GM19397 (cell line): ENCODE results near the gene DTX1.

Experiments
- ATAC-seq: cut with Tn5 transposase; IDR thresholded peaks from one replicate; pipeline ENCODE4 v1.9.1; 2021; ENCODE audit warnings: mild to moderate bottlenecking, moderate library complexity; ENCODE audit not compliant: unreplicated experiment

DTX1 gene

GRCh38 chr12:113092607-113093408 lies 36.3 kb downstream of the DTX1 start:
- no peak for ATAC-seq

GRCh38 chr12:113093409-113094101 lies 37.0 kb downstream of the DTX1 start:
- no peak for ATAC-seq

DNA sequence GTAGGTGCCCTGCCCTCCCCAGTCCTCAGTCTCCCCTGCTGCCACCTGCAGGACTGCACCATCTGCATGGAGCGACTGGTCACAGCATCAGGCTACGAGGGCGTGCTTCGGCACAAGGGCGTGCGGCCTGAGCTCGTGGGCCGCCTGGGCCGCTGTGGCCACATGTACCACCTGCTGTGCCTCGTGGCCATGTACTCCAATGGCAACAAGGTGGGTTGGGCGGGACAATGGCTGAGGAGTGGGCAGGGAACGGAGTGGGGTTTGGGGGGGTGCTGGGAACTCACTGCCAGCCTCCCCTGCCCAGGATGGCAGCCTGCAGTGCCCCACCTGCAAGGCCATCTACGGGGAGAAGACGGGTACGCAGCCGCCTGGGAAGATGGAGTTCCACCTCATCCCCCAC lies 38.2 kb downstream of the DTX1 start:
- no peak for ATAC-seq

DNA sequence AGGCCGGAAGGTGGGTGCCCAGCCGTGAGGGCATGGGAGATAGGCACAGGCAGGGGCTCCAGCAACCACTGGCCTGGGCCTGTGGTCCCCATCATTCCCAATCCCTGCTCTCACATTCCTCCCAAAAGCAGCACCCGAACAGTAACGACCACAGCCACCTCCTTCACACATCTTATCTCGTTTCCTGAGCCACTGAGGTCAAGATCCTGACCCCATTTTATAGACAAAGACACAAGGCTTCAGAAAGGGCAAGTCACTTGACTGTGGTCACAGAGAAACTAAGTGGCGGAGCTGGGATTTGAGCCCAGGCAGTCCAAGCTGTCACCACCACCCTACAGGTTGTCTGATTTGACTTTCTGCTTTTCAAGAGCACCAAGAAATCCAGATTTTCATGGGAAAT lies 38.9 kb downstream of the DTX1 start:
- no peak for ATAC-seq

DNA sequence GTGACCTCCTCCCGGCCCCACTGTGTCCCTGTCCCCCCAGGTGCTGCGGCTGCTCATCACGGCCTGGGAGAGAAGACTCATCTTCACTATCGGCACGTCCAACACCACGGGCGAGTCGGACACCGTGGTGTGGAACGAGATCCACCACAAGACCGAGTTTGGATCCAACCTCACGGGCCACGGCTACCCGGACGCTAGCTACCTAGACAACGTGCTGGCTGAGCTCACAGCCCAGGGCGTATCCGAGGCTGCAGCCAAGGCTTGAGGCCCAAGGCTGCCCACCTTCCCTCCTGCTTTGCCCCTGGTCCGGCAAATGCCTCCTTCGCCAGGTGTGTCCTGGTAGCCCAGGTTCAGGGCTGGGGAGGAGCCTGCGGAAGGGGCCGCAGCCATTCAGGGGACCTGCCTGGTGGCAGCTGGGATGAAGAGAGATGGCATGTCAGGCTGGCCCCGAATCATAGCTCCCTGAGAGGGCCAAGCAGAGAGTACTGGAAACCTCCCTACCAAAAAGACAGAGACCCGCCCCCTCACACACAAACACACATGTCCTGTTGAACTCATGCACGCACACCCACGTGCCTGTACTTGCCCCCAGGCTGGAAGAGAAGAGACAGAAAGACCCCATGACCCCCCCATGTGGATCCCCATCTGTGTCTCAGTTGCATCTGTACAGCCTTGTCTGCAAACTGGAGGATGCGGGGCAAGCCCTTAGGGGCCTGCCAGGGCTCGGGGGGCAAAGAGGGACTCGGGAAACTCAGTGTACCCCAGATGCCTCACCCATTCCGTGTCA lies 40.3 kb downstream of the DTX1 start:
- no peak for ATAC-seq

DNA sequence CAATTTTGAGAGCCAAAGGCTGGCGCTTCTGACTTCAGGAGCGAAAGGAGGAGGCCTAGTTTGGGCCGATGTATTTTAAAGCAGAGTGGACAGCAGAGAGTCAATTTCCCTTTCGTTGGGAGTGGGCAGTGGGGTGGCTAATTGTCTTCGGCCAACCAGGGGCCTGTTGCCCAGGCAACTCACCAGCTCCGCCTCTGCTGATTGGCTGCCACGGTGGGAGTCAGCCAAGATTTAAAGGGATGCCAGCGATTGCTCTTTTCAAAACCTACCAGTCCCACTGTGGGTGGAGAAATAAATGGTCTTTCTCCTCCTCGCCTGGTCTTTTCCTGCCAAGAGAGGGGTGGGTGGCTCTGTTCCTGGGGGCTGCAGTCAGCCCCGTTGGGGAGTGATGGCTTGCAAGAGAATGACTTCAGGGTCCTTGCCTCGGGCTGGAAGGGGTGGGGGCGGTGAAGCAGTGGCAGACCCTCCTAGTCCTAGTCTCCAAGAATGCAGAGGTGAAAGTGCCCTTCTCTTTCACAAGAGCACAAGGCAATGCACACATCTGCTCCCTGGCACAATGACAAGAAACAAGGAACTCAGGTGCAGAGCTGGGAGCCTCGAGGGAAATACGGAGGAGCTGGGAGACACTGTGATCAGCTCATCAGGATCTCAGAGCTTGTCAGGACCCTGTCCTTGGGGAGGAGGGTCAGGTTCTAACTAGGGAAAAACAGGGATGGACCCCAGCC lies 41.3 kb downstream of the DTX1 start:
- ATAC-seq = no peak

GRCh38 chr12:113098441-113099028 lies 42.0 kb downstream of the DTX1 start:
- ATAC-seq = peak; percentile 45

DNA sequence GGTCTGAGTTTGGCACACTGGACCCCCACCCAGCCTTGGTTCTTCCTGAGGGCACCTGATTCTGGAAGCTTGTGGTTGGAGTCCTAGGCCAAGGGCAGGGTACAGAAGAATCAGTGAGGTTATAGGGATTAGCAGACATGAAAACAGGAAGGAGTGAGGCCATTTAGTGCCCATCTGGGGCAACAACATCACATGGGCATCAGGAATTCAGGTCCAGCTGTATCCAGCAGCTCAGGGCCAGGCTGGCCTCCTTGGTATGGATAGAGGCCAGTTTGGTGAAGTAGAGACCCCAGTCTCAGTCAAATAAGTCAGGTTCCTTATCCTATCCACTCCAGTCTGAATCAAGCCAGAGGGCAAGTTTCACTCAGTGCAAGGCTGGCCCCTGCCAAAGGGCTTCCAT lies 42.8 kb downstream of the DTX1 start:
- no peak for ATAC-seq

- no peak for ATAC-seq
These were observed 43.2 kb downstream of the DTX1 start for GRCh38 chr12:113099764-113100163.

DNA sequence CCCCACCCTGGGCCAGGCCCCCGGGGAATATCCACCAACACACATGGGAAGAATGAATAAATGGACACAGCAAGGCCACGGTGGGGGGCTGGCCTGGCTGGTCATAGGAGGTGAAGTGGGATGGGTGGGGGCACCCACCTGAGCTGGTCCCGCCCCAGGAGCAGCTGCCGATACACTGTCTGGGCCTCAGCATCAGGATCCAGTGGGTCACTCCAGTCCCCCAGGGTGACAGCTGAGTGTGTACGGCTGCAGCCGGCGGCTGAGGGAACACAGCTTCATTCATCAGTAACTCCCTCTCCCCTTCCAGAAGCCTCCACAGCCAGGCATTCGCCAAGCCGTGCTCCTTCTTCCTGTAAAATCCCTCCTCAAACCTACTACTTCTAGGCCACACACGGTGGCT lies 45.2 kb downstream of the DTX1 start:
- ATAC-seq = no peak

DNA sequence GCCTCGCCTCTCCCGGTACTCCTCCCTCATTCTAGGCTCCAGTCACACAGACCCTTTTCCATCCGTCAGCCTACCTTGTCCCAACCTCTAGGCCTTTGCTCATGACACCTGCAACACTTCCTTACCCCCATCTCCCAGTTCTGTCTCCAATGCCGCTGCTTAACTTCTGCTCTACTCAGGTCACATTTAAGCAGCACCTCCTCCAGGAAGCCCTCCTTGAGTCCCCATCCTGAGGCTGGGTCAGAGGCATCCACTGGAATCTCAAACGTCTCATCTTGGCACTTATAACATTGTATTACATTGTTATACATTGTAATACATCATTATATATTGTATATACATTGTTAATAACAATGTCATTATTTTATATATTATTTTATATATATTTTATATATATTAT lies 46.3 kb downstream of the DTX1 start:
- ATAC-seq = no peak

GRCh38 chr12:113103756-113104450 lies 47.4 kb downstream of the DTX1 start:
- no peak for ATAC-seq

DNA sequence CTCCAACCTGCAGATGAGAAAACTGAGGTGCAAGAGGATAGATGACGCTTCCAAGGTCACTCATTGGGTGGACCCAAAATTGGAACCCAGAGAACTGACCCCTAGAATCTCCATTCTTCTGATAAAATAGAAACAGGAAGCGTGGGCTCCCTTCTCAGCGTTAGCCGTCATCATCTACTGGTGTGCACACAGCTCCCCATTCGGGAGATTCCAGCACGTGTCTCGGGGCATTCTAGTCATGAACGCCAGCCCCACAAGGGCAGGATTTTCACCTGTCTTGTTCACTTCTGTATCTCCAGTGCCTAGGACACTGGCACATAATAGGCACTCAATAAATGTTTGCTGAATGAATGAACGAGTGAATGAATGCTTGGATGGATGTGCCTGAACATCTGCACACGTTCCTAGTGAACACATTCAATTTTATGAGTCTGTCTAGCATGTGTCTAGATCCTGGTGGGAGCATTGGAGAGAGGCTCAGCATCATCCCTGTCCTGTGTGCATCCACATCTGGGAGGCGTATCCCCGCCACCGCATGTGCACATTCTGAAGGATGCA lies 48.5 kb downstream of the DTX1 start:
- ATAC-seq = no peak

DNA sequence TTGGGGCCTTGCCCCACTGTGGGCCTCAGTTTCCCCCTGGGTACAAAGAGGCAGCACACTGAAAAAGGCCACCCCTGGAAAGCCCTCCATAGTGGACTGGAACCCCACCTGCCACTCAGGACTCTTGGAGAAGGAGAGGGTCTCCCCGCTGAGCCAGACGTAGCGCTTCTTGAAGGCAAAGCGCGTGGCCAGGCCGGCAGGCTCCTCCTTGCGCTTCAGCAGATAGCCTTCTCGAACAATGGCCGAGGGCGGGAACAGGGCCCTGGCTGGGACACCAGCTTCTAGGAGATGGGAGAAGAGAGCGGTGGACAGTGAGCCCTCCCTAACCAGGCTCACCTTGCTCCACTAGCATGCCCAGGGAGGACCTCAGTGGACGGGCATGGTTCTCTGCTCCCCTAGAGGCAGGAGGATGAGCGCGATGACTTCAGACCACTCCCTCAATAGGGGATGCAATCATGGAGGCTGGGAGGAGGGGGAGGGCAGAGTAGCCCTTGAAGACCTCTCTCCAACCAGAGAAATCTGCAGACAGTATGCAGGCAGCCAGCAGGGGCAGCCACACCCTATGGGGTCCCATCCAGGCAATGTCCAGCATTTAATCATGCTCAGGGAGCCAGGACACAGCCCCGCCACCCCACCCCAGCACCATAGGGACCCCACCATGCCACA lies 49.2 kb downstream of the DTX1 start:
- ATAC-seq = no peak

- ATAC-seq = no peak
These were observed 49.8 kb downstream of the DTX1 start for GRCh38 chr12:113106361-113106760.

DNA sequence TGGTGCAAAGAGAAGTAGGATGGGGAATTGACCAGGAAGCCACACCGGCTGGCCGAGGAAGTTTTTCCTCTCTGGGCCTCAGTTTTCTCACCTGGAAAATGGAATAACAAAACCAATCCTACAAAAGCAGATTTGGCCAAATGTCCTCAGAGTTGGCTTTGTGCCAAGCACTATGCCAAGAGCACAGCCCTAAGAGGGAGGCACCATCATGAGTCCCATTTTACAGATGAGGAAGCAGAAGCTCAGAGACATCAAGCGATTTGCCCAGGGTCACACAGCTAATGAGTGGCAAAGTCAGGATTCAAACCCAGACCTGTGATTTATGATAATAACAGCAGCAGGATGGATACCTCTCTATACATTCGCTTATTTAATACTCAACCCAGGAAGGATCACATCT lies 51.8 kb downstream of the DTX1 start:
- ATAC-seq = no peak

- no peak for ATAC-seq
These were observed 52.8 kb downstream of the DTX1 start for GRCh38 chr12:113109360-113109759.

GRCh38 chr12:113109872-113110599 lies 53.5 kb downstream of the DTX1 start:
- ATAC-seq = no peak

DNA sequence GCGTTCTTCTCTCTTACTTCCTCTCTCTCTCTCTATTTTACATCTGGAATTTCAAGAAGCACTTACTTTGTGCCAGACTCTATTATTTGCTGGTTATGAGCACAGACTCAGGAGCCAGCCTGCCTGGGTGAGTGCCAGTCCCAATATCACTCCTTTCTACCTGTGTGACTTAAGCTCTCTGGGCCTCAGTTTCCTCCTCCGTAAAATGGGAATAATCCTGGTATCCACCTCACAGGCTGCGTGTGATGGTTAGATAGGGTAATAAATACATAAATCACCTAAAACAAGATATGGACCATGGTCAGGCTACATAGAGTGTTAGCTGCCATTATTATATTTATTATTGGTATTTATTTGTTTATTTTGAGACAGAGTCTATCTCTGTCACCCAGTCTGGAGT lies 54.7 kb downstream of the DTX1 start:
- no peak for ATAC-seq
